Measurements from ENCODE around the gene ANTXR2.

ANTXR2 gene

DNA sequence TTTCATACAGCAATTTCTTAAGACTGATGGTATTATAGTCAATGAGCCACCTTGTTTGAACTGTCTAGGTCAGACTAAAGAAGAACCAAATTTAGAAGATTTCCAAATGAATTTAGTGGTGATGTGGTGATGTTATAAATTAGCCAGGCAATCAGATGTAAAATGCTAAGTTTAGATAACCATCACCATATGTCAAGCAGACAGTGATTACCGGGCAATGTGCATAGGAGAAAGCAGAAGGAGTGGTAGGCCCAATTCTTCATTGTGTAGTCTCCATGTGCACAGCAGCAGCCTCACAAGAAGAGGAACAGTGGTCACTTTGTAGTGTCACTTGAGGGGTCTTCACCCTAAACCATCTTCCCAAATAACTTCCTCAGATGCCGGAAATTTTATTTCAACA is 198.8 kb downstream of the ANTXR2 start:
- Histone ChIP-seq H3K27ac (ENCODE audit: low read length) (no peak overlapping the region), H3K9me3 (ENCODE audit: control insufficient read depth in 2 of 2, low read length in 2 of 2) (no peaks in the 10 kb centered on the region), H3K27me3 (ENCODE audit: control insufficient read depth in 1 of 2, insufficient read depth in 2 of 2, low read length in 2 of 2) (no peaks in the 10 kb centered on the region), H3K36me3 (ENCODE audit: control insufficient read depth in 2 of 2, insufficient read depth in 2 of 2, low read length in 2 of 2) (no peaks in the 10 kb centered on the region), H3K9ac (ENCODE audit: low read length in 2 of 2) (no peak overlapping the region), H3K4me1 (ENCODE audit: control insufficient read depth, insufficient read depth, low read length) (no peaks in the 10 kb centered on the region), H3K4me3 (ENCODE audit: low read length in 2 of 2) (no peak overlapping the region)

DNA sequence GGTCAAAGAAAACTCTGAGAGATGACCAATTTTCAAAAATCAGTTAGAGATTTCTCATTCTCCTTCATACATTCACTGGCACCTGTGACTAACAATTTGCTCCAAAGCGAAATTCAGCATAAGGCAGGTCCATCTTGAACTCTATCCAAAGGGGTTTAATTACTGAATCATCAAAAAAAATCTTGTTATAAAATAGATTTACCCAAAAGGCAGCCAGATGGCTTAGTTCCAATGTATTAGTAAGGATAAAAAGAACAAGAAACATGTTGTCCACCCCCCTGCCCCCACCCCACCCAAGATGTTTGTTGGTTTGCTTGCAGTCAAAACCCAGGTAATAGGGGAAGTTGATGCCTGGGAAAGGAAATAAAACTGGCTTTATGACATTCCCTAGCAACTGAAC is 200.3 kb downstream of the ANTXR2 start:
- Histone ChIP-seq H3K4me1 (ENCODE audit: control insufficient read depth, insufficient read depth, low read length) (no peaks in the 10 kb centered on the region), H3K27ac (ENCODE audit: low read length) (no peak overlapping the region), H3K36me3 (ENCODE audit: control insufficient read depth in 2 of 2, insufficient read depth in 2 of 2, low read length in 2 of 2) (no peaks in the 10 kb centered on the region), H3K4me3 (ENCODE audit: low read length in 2 of 2) (no peak overlapping the region), H3K9ac (ENCODE audit: low read length in 2 of 2) (no peak overlapping the region), H3K9me3 (ENCODE audit: control insufficient read depth in 2 of 2, low read length in 2 of 2) (no peaks in the 10 kb centered on the region), H3K27me3 (ENCODE audit: control insufficient read depth in 1 of 2, insufficient read depth in 2 of 2, low read length in 2 of 2) (no peaks in the 10 kb centered on the region)

DNA sequence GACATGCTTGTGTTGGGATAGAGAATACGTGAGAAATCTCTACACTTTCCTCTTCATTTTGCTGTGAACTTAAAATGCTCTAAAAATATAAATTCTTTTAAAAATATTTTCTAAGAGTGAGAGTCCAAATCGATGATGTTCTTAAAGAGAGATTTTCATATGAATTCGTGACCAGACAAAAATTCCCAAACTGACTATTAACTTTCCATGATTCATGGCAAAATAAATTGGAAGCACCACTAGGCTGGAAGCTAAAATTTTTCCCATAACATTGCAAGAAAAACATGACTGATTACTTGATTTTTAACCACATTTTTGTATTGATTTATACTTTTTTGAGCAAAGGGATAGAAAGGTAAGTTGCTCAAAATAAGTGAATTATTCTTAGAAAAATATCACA is 201.1 kb downstream of the ANTXR2 start:
- Histone ChIP-seq H3K27ac (ENCODE audit: low read length) (no peak overlapping the region), H3K9ac (ENCODE audit: low read length in 2 of 2) (no peak overlapping the region), H3K27me3 (ENCODE audit: control insufficient read depth in 1 of 2, insufficient read depth in 2 of 2, low read length in 2 of 2) (no peaks in the 10 kb centered on the region), H3K36me3 (ENCODE audit: control insufficient read depth in 2 of 2, insufficient read depth in 2 of 2, low read length in 2 of 2) (no peaks in the 10 kb centered on the region), H3K4me3 (ENCODE audit: low read length in 2 of 2) (no peak overlapping the region), H3K4me1 (ENCODE audit: control insufficient read depth, insufficient read depth, low read length) (no peaks in the 10 kb centered on the region), H3K9me3 (ENCODE audit: control insufficient read depth in 2 of 2, low read length in 2 of 2) (no peaks in the 10 kb centered on the region)

GRCh38 chr4:79869597-79870237 is 203.3 kb downstream of the ANTXR2 start:
- H3K27ac ChIP-seq (ENCODE audit: low read length) = no peak overlapping the region
- no peaks in the 10 kb centered on the region for H3K36me3 ChIP-seq (ENCODE audit: control insufficient read depth in 2 of 2, insufficient read depth in 2 of 2, low read length in 2 of 2)
- no peaks in the 10 kb centered on the region for H3K27me3 ChIP-seq (ENCODE audit: control insufficient read depth in 1 of 2, insufficient read depth in 2 of 2, low read length in 2 of 2)

DNA sequence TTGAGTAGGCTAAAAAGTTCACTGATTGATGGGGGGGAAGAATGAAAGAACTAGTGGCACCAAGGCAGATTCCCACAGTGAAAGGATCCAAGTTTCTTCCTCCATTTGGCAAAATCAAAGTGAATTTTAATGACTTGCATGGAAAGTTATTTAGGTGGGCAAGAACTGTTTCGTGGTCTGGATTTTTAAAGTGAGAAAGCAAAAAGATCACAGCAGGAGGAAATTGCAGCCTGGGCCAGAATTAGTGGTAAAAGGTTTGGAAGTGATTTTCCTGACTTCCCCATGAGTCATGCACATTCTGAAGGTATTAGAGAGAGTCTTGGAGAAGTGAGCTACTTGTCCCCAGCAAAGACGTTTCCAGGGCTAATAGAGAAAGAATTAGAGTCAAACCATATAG is 207.8 kb downstream of the ANTXR2 start:
- H3K4me3 ChIP-seq (ENCODE audit: low read length in 2 of 2) = no peak overlapping the region

More at GRCh38 chr4:79869597-79870237, 203.3 kb downstream of the ANTXR2 start:
- H3K4me3 ChIP-seq (ENCODE audit: low read length in 2 of 2) = no peak overlapping the region
- no peaks in the 10 kb centered on the region for H3K9me3 ChIP-seq (ENCODE audit: control insufficient read depth in 2 of 2, low read length in 2 of 2)
- H3K9ac ChIP-seq (ENCODE audit: low read length in 2 of 2) = no peak overlapping the region
- peaks cover 3% of the 10 kb centered on the region for H3K4me1 ChIP-seq (ENCODE audit: control insufficient read depth, insufficient read depth, low read length)

GRCh38 chr4:79864500-79865200 is 208.4 kb downstream of the ANTXR2 start:
- H3K9ac ChIP-seq (ENCODE audit: low read length in 2 of 2) = no peak overlapping the region
- H3K4me3 ChIP-seq (ENCODE audit: low read length in 2 of 2) = no peak overlapping the region
- peaks cover 3% of the 10 kb centered on the region for H3K4me1 ChIP-seq (ENCODE audit: control insufficient read depth, insufficient read depth, low read length)
- H3K9me3 ChIP-seq (ENCODE audit: control insufficient read depth in 2 of 2, low read length in 2 of 2) = no peaks in the 10 kb centered on the region
- H3K36me3 ChIP-seq (ENCODE audit: control insufficient read depth in 2 of 2, insufficient read depth in 2 of 2, low read length in 2 of 2) = no peaks in the 10 kb centered on the region
- no peak overlapping the region for H3K27ac ChIP-seq (ENCODE audit: low read length)
- no peaks in the 10 kb centered on the region for H3K27me3 ChIP-seq (ENCODE audit: control insufficient read depth in 1 of 2, insufficient read depth in 2 of 2, low read length in 2 of 2)

More for the DNA sequence above, 207.8 kb downstream of the ANTXR2 start:
- Histone ChIP-seq H3K9ac (ENCODE audit: low read length in 2 of 2) (no peak overlapping the region), H3K36me3 (ENCODE audit: control insufficient read depth in 2 of 2, insufficient read depth in 2 of 2, low read length in 2 of 2) (no peaks in the 10 kb centered on the region), H3K4me1 (ENCODE audit: control insufficient read depth, insufficient read depth, low read length) (peaks cover 3% of the 10 kb centered on the region), H3K27me3 (ENCODE audit: control insufficient read depth in 1 of 2, insufficient read depth in 2 of 2, low read length in 2 of 2) (no peaks in the 10 kb centered on the region), H3K27ac (ENCODE audit: low read length) (no peak overlapping the region), H3K9me3 (ENCODE audit: control insufficient read depth in 2 of 2, low read length in 2 of 2) (no peaks in the 10 kb centered on the region)

DNA sequence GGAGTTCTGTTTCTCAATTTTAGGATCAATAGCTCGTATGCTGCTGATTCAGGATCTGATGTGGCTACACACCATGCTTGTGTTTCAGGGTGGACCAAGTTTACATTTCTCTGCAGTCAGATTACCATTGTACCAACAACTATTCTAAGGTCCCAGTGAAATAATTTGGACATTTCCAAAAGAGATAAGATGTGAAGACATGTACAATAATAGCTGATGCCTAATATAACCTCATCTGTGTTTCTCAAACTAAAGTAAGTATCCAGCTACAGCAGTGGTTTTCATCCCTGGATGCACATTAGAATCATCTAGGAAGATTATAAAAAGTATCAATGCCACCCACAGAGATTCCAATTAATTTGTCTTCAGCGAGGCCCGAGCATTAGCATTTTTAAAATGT is 209.7 kb downstream of the ANTXR2 start:
- H3K4me3 ChIP-seq (ENCODE audit: low read length in 2 of 2) = no peak overlapping the region
- H3K27ac ChIP-seq (ENCODE audit: low read length) = no peak overlapping the region
- H3K9ac ChIP-seq (ENCODE audit: low read length in 2 of 2) = no peak overlapping the region
- peaks cover 3% of the 10 kb centered on the region for H3K4me1 ChIP-seq (ENCODE audit: control insufficient read depth, insufficient read depth, low read length)
- H3K9me3 ChIP-seq (ENCODE audit: control insufficient read depth in 2 of 2, low read length in 2 of 2) = no peaks in the 10 kb centered on the region
- no peaks in the 10 kb centered on the region for H3K36me3 ChIP-seq (ENCODE audit: control insufficient read depth in 2 of 2, insufficient read depth in 2 of 2, low read length in 2 of 2)
- no peaks in the 10 kb centered on the region for H3K27me3 ChIP-seq (ENCODE audit: control insufficient read depth in 1 of 2, insufficient read depth in 2 of 2, low read length in 2 of 2)

DNA sequence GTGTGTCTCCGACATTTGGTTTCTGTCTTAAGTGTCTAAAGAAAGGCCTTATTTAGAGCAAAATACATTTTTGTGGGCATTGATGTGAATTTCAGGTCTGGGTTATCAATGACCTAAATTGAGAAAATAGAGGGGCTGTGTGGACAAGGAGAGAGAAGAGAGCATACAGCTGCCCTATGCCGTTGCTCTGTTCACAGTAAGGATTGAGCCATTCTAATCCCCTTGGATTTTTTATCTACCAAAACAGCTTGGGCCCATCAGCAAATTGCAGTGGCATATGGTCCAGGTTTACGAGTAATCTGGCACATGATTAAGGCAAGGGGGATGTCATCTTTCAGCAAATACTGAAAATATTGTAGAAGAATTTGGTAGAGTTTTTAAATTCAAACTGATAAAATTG is 210.2 kb downstream of the ANTXR2 start:
- H3K36me3 ChIP-seq (ENCODE audit: control insufficient read depth in 2 of 2, insufficient read depth in 2 of 2, low read length in 2 of 2) = no peaks in the 10 kb centered on the region
- no peaks in the 10 kb centered on the region for H3K27me3 ChIP-seq (ENCODE audit: control insufficient read depth in 1 of 2, insufficient read depth in 2 of 2, low read length in 2 of 2)
- no peak overlapping the region for H3K27ac ChIP-seq (ENCODE audit: low read length)
- H3K9ac ChIP-seq (ENCODE audit: low read length in 2 of 2) = no peak overlapping the region
- H3K4me1 ChIP-seq (ENCODE audit: control insufficient read depth, insufficient read depth, low read length) = peaks cover 3% of the 10 kb centered on the region
- H3K4me3 ChIP-seq (ENCODE audit: low read length in 2 of 2) = no peak overlapping the region
- H3K9me3 ChIP-seq (ENCODE audit: control insufficient read depth in 2 of 2, low read length in 2 of 2) = no peaks in the 10 kb centered on the region

DNA sequence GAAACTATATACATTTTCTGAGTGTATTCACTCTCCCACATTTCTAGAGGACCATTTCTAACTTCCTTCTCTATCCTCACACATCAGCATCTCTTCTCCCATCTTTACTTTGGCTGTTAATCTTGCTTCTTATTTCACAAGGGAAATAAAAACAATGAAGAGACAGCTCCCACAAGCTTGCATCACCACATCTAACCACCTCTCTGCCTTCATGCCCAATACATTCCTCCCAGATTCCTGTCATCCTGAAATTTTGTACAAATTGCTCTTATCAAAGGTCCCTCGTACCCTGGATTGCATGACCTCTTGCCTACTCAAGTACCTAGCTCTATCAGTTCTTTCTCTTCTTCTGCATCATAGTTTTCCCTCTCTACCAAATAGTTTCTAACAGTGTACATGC is 215.2 kb downstream of the ANTXR2 start:
- H3K4me1 ChIP-seq (ENCODE audit: control insufficient read depth, insufficient read depth, low read length) = no peaks in the 10 kb centered on the region
- no peaks in the 10 kb centered on the region for H3K9me3 ChIP-seq (ENCODE audit: control insufficient read depth in 2 of 2, low read length in 2 of 2)
- no peak overlapping the region for H3K4me3 ChIP-seq (ENCODE audit: low read length in 2 of 2)
- H3K27me3 ChIP-seq (ENCODE audit: control insufficient read depth in 1 of 2, insufficient read depth in 2 of 2, low read length in 2 of 2) = no peaks in the 10 kb centered on the region
- H3K36me3 ChIP-seq (ENCODE audit: control insufficient read depth in 2 of 2, insufficient read depth in 2 of 2, low read length in 2 of 2) = no peaks in the 10 kb centered on the region
- H3K27ac ChIP-seq (ENCODE audit: low read length) = no peak overlapping the region
- no peak overlapping the region for H3K9ac ChIP-seq (ENCODE audit: low read length in 2 of 2)

DNA sequence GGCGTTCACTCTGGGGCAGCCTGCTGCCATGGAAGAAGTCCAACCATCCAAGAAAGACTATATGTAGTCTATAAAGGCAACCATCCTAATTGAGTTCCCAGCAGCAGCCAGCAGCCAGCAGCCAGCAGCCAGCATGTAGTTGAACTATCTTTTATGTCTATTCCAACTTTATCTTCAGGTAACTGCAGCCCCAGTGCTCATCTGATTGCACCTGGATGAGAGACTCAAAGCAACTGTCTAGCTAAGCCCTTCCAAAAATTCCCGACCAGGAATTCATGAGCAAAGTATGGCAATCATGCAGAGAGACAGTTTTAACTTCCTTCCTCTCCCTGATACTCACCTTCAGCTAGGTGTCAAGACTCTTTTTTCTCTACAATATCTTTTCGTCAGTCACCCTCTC is 216.8 kb downstream of the ANTXR2 start:
- H3K9me3 ChIP-seq (ENCODE audit: control insufficient read depth in 2 of 2, low read length in 2 of 2) = no peaks in the 10 kb centered on the region
- no peaks in the 10 kb centered on the region for H3K27me3 ChIP-seq (ENCODE audit: control insufficient read depth in 1 of 2, insufficient read depth in 2 of 2, low read length in 2 of 2)
- no peaks in the 10 kb centered on the region for H3K4me1 ChIP-seq (ENCODE audit: control insufficient read depth, insufficient read depth, low read length)
- H3K4me3 ChIP-seq (ENCODE audit: low read length in 2 of 2) = no peak overlapping the region
- no peak overlapping the region for H3K27ac ChIP-seq (ENCODE audit: low read length)
- H3K36me3 ChIP-seq (ENCODE audit: control insufficient read depth in 2 of 2, insufficient read depth in 2 of 2, low read length in 2 of 2) = no peaks in the 10 kb centered on the region
- no peak overlapping the region for H3K9ac ChIP-seq (ENCODE audit: low read length in 2 of 2)

- Histone ChIP-seq H3K9ac (ENCODE audit: low read length in 2 of 2) (no peak overlapping the region), H3K4me1 (ENCODE audit: control insufficient read depth, insufficient read depth, low read length) (no peaks in the 10 kb centered on the region), H3K27me3 (ENCODE audit: control insufficient read depth in 1 of 2, insufficient read depth in 2 of 2, low read length in 2 of 2) (no peaks in the 10 kb centered on the region), H3K27ac (ENCODE audit: low read length) (no peak overlapping the region), H3K4me3 (ENCODE audit: low read length in 2 of 2) (no peak overlapping the region), H3K9me3 (ENCODE audit: control insufficient read depth in 2 of 2, low read length in 2 of 2) (no peaks in the 10 kb centered on the region), H3K36me3 (ENCODE audit: control insufficient read depth in 2 of 2, insufficient read depth in 2 of 2, low read length in 2 of 2) (no peaks in the 10 kb centered on the region)
Measured at GRCh38 chr4:79854856-79855502, 218.1 kb downstream of the ANTXR2 start.

All from stomach smooth muscle (tissue), 2 donors.